ENCODE data around the gene KCNMA1. TPM values are rescaled to one million over a fixed set of nuclear protein-coding genes. Genes with fewer than 3 reads are reported as not detected.

Gene KCNMA1
- total RNA-seq, 1 experiment from 2014 or later = 0.70 TPM

DNA sequence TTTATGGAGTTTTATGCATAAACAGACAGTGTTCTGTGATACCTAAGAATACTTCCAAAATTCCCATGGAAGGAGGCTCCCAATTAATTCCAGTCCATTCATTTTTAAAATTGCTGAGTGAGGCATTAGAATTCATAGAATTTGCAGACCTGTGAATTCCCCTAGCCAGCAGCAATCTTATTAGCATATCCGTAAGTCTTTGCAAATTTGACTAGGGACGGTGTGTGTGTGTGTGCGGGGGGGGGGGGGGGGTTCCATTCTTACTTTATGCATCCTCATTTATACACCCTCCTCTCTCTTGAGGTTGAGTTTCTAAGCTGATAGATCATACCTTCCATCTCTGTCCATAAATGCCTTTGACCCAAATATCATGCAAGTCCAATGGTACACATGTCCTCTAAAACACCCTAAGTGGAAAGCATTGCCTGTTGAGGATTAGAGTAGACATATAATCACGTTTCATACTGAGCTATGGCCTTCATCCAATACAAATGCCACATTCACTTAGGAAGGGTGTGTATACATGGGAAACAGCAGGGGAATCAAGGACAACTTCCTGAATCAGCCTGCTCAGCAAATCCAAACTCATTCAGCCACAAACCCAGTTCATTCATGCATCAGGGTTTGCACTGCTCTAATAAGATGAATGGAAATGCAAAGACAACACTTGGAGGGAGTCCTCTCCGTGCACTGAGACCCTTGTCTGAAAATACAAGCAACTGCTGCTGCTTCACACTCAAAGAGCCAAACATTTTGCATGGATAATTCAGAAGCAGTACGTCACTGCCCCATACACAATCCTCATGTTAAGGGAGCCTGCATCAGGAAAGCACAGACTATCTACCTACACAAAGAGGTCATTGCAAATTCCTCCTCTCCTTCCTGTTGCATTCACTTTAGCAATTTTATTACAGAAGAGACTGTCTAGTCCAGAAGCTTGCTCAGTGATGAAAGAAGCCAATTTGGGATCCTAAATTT lies 350.8 kb downstream of the KCNMA1 start:
- no peaks in the 10 kb centered on the region for H3K9me2 ChIP-seq (ENCODE audit: insufficient read depth)
- POLR2A ChIA-PET (ENCODE audit: unreplicated experiment) = no interaction called here
- intact Hi-C loops (cut with micrococcal nuclease; ENCODE audit: unreplicated experiment) = no loop called here
- H3K4me3 ChIP-seq = no peak overlapping the region
- no peaks in the 10 kb centered on the region for H3K9me3 ChIP-seq (ENCODE audit: insufficient read depth, low read depth)
- H3K4me2 ChIP-seq = no peak overlapping the region
- DNase-seq = no peak
- H3K36me3 ChIP-seq (ENCODE audit: low read depth) = no peaks in the 10 kb centered on the region
- peaks cover 7% of the 10 kb centered on the region; the same call in 1 of the 2 replicates for H3F3A ChIP-seq (ENCODE audit: insufficient read depth, low read depth)
- no peak for TF ChIP-seq EZH2 (IDR thresholded peaks at IDR 0.05; ENCODE audit: low read depth)
- TF ChIP-seq, protein P1, sequence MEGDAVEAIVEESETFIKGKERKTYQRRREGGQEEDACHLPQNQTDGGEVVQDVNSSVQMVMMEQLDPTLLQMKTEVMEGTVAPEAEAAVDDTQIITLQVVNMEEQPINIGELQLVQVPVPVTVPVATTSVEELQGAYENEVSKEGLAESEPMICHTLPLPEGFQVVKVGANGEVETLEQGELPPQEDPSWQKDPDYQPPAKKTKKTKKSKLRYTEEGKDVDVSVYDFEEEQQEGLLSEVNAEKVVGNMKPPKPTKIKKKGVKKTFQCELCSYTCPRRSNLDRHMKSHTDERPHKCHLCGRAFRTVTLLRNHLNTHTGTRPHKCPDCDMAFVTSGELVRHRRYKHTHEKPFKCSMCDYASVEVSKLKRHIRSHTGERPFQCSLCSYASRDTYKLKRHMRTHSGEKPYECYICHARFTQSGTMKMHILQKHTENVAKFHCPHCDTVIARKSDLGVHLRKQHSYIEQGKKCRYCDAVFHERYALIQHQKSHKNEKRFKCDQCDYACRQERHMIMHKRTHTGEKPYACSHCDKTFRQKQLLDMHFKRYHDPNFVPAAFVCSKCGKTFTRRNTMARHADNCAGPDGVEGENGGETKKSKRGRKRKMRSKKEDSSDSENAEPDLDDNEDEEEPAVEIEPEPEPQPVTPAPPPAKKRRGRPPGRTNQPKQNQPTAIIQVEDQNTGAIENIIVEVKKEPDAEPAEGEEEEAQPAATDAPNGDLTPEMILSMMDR (conservative IDR thresholded peaks at IDR 0.05) = no peak
- no peaks in the 10 kb centered on the region for H3K79me2 ChIP-seq (ENCODE audit: low read depth)
- no peak overlapping the region for H2AFZ ChIP-seq
- H4K20me1 ChIP-seq (ENCODE audit: insufficient read depth) = no peaks in the 10 kb centered on the region
- CTCF ChIA-PET = no interaction called here
- no peak overlapping the region for H3K27ac ChIP-seq
- no peaks in the 10 kb centered on the region for H3K27me3 ChIP-seq (ENCODE audit: insufficient read depth, low read depth)
- BruUV-seq (replicated peaks) = no TSS peak
- H3K4me1 ChIP-seq (replicated peaks; ENCODE audit: insufficient read depth) = peaks cover 33% of the 10 kb centered on the region

GRCh38 chr10:77285529-77286182 lies 352.0 kb downstream of the KCNMA1 start:
- no peak overlapping the region for H3K27ac ChIP-seq
- H3K79me2 ChIP-seq (ENCODE audit: low read depth) = no peaks in the 10 kb centered on the region
- TF ChIP-seq, protein P1 (conservative IDR thresholded peaks at IDR 0.05) = no peak
- no peak for TF ChIP-seq EZH2 (IDR thresholded peaks at IDR 0.05; ENCODE audit: low read depth)
- 0 out of 2 replicates have a peak overlapping the region, but pooled peaks have one; percentile 20 for H3K4me2 ChIP-seq
- intact Hi-C loops (cut with micrococcal nuclease; ENCODE audit: unreplicated experiment) = no loop called here
- H3K9me2 ChIP-seq (ENCODE audit: insufficient read depth) = no peaks in the 10 kb centered on the region
- no peak overlapping the region for H3K4me3 ChIP-seq
- H3F3A ChIP-seq (ENCODE audit: insufficient read depth, low read depth) = peaks cover 7% of the 10 kb centered on the region; the same call in 1 of the 2 replicates
- H2AFZ ChIP-seq = no peak overlapping the region
- BruUV-seq (replicated peaks) = no TSS peak
- CTCF ChIA-PET = no interaction called here
- no peaks in the 10 kb centered on the region for H3K27me3 ChIP-seq (ENCODE audit: insufficient read depth, low read depth)
- no peak for DNase-seq
- POLR2A ChIA-PET (ENCODE audit: unreplicated experiment) = interaction anchor here (0.6 kb wide), 1 partner anchor 68 kb away, joined by 10 read pairs; no protein-coding TSS in a partner anchor
- H3K9me3 ChIP-seq (ENCODE audit: insufficient read depth, low read depth) = no peaks in the 10 kb centered on the region
- H3K4me1 ChIP-seq (replicated peaks; ENCODE audit: insufficient read depth) = peaks cover 22% of the 10 kb centered on the region
- H4K20me1 ChIP-seq (ENCODE audit: insufficient read depth) = no peaks in the 10 kb centered on the region; the same call in 1 of the 2 replicates
- H3K36me3 ChIP-seq (ENCODE audit: low read depth) = no peaks in the 10 kb centered on the region

GRCh38 chr10:77284797-77285196 lies 352.8 kb downstream of the KCNMA1 start:
- Histone ChIP-seq H4K20me1 (ENCODE audit: insufficient read depth) (no peaks in the 10 kb centered on the region; the same call in 1 of the 2 replicates), H3K4me2 (peak overlapping the region; percentile 20; the same call in 1 of the 2 replicates), H3K4me3 (no peak overlapping the region), H3K9me3 (ENCODE audit: insufficient read depth, low read depth) (no peaks in the 10 kb centered on the region), H3K9me2 (ENCODE audit: insufficient read depth) (no peaks in the 10 kb centered on the region), H3K27me3 (ENCODE audit: insufficient read depth, low read depth) (no peaks in the 10 kb centered on the region), H3K27ac (no peak overlapping the region; the same call in 1 of the 2 replicates), H3K4me1 (replicated peaks; ENCODE audit: insufficient read depth) (peaks cover 17% of the 10 kb centered on the region), H3F3A (ENCODE audit: insufficient read depth, low read depth) (no peaks in the 10 kb centered on the region), H2AFZ (no peak overlapping the region), H3K79me2 (ENCODE audit: low read depth) (no peaks in the 10 kb centered on the region), H3K36me3 (ENCODE audit: low read depth) (no peaks in the 10 kb centered on the region)
- CTCF ChIA-PET = no interaction called here
- POLR2A ChIA-PET (ENCODE audit: unreplicated experiment) = interaction anchor here (0.7 kb wide), 1 partner anchor 954 kb away, joined by 5 read pairs; no protein-coding TSS in a partner anchor
- no TSS peak for BruUV-seq (replicated peaks)
- peak in 1 of 2 experiments; percentile 69 for DNase-seq
- TF ChIP-seq, protein P1 (conservative IDR thresholded peaks at IDR 0.05) = no peak
- TF ChIP-seq EZH2 (IDR thresholded peaks at IDR 0.05; ENCODE audit: low read depth) = no peak
- intact Hi-C loops (cut with micrococcal nuclease; ENCODE audit: unreplicated experiment) = no loop called here

Data from PC-9 (cell line).